ENCODE measurements around the gene FAT1.

DNA sequence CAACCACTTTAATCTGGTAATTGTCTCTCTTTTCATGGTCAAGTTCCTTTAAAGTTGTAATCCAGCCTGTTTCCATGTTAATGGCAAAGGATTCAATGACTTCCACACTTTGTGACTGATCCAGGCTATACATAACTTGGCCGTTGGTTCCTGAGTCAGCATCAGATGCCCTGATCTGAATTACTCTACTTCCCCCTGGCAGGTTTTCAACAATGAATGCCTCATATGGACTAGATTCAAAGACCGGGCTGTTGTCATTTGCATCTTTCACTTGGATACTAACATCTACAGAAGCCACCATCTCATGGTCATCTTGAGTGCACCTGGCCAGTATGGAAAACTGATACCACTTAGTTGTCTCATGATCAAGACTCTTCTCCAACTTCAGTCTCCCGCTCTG, 105.7 kb downstream of the FAT1 start:
- TF ChIP-seq, protein P1, sequence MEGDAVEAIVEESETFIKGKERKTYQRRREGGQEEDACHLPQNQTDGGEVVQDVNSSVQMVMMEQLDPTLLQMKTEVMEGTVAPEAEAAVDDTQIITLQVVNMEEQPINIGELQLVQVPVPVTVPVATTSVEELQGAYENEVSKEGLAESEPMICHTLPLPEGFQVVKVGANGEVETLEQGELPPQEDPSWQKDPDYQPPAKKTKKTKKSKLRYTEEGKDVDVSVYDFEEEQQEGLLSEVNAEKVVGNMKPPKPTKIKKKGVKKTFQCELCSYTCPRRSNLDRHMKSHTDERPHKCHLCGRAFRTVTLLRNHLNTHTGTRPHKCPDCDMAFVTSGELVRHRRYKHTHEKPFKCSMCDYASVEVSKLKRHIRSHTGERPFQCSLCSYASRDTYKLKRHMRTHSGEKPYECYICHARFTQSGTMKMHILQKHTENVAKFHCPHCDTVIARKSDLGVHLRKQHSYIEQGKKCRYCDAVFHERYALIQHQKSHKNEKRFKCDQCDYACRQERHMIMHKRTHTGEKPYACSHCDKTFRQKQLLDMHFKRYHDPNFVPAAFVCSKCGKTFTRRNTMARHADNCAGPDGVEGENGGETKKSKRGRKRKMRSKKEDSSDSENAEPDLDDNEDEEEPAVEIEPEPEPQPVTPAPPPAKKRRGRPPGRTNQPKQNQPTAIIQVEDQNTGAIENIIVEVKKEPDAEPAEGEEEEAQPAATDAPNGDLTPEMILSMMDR (IDR thresholded peaks at IDR 0.05), result no peak
- TF ChIP-seq POLR2A (IDR thresholded peaks at IDR 0.05), result no peak

Data from testis (tissue), 2 donors.